Activated CD8-positive, alpha-beta memory T cell treated with anti-CD3 and anti-CD28 coated beads, Interleukin-2, amount 50 U/mL, for 48 hours (primary cell): ENCODE results near the gene MAGI3.

Experiments
- DNase-seq: peaks from one replicate; pipeline ENCODE4 v3.0.0-alpha.2; 2020

The MAGI3 gene

GRCh38 chr1:113389953-113390834, at the start of gene MAGI3:
TSS of gene MAGI3 (plus strand) at chr1:113390515. CDS start at chr1:113391034, 519 bp downstream.
- peak; percentile 97 for DNase-seq

GRCh38 chr1:113353580-113353979, 36.7 kb upstream of the MAGI3 start:
- DNase-seq: no peak

DNA sequence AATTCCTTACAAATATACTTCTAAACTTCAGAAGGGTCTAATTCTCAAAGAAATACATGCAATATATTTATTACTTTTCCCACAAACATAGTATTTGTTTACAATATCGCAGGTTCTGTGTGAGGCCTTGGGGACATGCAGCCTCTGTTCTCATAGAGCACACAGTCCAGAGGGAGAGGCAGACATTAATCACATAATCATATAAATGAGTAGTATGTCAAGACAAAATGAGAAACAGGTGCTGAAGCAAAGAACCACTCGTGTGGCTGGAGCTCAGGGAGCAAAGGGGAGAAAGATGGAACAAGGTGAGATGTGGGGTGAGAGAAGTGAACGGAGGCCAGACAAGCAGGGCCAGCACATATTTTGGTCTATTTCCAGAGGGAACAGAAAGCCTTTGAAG, 26.4 kb upstream of the MAGI3 start:
- DNase-seq: no peak

DNA sequence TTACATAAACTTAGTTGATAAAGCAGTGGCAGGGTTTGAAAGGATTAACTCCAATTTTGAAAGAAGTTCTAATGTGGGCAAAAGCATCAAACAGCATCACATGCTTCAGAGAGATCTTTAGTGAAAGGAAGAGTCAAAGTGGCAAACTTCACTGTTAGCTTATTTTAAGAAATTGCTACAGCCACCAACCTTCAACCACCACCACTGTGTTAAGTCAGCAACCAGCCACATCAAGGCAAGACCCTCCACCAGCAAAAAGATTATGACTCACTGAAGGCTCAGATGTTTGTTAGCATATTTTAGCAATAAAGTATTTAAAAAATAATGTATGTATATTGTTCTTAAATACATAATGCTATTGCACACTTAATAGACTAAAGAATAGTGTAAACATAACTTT, 21.3 kb upstream of the MAGI3 start:
- no peak for DNase-seq

DNA sequence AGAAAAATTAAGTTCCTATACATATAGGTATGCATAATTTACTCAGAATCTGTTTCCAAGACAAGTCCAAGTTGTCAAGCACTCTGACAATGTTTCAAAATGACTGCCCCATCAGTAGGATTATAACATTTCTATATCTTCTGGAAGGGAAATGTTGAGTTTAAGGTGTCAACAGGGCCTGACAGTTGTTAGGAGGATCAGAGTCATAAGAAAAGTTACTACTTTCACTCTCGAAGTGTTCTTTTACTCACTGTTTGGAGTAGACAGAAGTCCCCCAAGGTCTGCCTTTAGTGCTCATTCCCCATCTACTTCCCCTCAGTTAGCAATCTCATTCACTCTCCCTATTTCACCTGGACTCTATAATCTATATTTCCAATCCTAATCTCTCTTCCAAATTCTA, 20.6 kb upstream of the MAGI3 start:
- DNase-seq: no peak

GRCh38 chr1:113370868-113371267, 19.4 kb upstream of the MAGI3 start:
- no peak for DNase-seq

DNA sequence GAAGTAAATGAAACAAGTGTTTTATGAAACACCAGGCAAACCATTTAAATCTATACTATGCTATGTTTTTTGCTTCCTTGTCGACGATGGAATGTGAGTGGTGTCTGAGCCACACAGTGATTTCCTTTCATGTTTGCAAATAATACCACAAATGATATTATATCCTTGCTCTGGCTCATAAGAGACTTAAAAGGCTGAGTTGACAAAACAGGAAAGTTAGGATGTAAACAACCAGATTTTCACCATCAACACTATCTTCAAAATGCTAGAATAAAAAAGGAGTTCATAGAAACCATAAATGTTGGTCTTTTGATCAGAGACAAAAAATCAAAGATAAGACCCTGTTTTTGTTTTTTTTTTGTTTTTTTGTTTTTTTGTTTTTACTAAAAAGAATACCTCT, 17.8 kb upstream of the MAGI3 start:
- DNase-seq: no peak

DNA sequence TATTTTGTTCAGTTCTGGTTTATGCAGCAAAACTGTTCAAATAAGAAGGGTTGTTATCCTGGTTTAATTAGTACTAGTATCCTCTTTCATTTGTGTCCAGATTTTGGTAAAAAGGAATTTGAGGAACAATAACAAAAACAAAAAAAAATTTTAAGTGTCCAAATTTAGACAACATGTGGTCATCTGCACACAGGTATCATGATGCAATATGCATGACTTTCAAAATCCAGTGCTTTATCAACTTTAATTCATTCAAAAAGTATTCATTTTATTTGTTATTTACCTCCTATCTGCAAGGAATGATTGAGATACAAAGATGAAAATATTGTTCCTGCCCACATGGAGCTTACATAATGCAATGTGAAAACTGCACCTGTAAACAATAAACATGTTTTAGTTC, 16.7 kb upstream of the MAGI3 start:
- no peak for DNase-seq

GRCh38 chr1:113375878-113376277, 14.4 kb upstream of the MAGI3 start:
- no peak for DNase-seq

DNA sequence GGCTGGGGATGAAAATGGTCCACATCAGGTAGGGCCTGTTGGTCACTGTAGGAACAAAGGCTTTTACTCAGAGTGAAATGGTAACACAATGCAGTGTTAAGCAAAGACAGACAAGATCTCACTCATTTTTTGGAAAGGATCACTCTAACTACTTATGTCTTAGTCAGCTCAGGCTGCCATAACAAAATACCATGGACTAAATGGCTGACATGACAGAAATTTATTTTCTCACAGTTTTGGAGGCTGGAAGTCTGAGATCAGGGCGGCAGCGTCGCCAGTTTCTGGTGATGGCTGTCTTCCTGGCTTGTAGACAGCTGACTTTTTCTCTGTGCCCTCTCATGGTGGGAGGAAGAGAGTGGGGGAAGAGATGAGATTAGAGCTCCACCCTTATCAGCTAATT, 10.2 kb upstream of the MAGI3 start:
- DNase-seq: no peak

- no peak for DNase-seq
Observed at GRCh38 chr1:113388017-113388620, 2.2 kb upstream of the MAGI3 start.

GRCh38 chr1:113388621-113389358, 1.5 kb upstream of the MAGI3 start:
- no peak for DNase-seq

DNA sequence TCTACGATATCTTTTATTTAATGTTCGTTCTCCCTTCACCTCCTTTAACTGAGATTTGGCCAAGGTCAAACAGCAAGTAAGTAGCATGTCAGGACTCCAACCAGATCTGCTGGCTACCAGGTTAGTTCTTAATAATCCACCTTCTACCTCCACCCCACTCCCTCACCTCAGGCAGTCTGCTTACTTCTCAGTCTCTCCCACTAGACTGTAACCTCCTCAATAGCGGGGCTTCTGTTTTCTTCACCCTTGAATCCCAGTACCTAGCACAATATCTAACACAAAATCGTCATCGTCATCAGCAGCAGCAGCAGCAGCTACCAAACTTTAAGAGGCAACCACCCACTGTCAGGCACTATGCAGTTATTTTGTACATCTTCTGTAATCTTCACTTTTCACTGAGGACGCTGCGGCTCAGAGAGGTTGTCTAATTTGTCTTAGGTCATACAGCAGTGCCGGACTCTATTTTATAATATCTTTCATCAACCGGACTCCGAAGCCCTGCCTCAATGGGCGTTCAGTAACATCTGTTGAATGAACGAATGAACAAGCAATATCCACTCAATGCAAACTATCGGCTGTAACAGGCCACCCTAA, 859 bp upstream of the MAGI3 start:
- DNase-seq: no peak

GRCh38 chr1:113390871-113391648, 745 bp downstream of the MAGI3 start:
- DNase-seq: peak; percentile 76

- DNase-seq: peak; percentile 51
Observed at GRCh38 chr1:113391649-113392271, 1.4 kb downstream of the MAGI3 start.

- no peak for DNase-seq
Observed at GRCh38 chr1:113392541-113393128, 2.3 kb downstream of the MAGI3 start.

DNA sequence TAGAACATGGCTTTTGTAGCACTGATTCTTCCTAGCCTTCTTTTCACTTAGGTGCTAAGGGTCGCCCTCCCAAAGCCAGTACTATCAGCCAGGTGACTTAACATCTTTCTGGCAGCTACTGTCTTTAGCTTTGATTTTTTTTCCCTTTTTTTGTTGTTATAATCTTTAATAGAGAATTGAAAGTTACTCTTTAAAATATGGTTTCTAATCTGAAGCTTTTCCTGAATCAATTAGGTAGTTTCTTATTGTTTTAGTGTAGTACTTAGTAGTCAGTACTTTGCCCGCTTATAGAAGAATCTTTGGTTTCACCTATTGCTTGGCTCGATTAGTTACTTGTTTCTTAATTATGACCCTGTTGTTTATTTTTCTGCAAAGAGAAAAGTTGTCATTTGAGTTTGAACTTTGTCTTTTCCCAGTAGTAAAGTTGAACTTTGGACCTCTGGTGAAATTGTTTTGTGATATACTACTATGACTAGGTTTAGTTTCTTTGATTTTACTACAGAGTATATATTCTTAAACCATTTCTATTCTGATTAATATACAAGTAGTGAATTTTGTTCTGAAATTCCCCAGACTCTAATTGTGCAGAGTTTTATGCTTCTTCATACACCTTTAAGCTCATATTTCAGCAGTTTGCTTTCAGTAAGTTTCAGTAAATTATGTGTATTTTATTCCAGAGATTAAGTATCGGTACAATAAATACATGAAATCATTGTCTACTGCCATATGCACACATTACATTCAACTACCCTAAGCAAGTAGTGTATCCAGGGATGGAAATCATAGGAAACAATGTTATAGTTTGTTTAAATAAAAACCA, 3.9 kb downstream of the MAGI3 start:
- no peak for DNase-seq

GRCh38 chr1:113394863-113395259, 4.5 kb downstream of the MAGI3 start:
- DNase-seq: no peak

- DNase-seq: no peak
Observed at GRCh38 chr1:113396102-113396501, 5.8 kb downstream of the MAGI3 start.

- DNase-seq: no peak
Observed at GRCh38 chr1:113396585-113396984, 6.3 kb downstream of the MAGI3 start.
